ENCODE data around the gene HSPA1B. TPM values are rescaled to one million over a fixed set of nuclear protein-coding genes. Genes with fewer than 3 reads are reported as not detected.
"Not testable (repeated sequence)": the region's sequence is repeated elsewhere in the genome, so short reads cannot be mapped to it uniquely, and the experiment has no call there.

HSPA1B gene
- total RNA-seq, 1 experiment from 2014 or later, result 265 TPM

- Histone ChIP-seq H3K4me3 (ENCODE audit: low read length) (peak overlapping the region; percentile 97), H3K27ac (ENCODE audit: low read length) (peak overlapping the region; percentile 16), H3K4me1 (ENCODE audit: insufficient read depth, low read length) (peaks cover 18% of the 10 kb centered on the region), H3K9ac (ENCODE audit: low read length) (peak overlapping the region; percentile 98), H3F3A (ENCODE audit: low read length, unreplicated experiment) (peaks cover 40% of the 10 kb centered on the region), H3K9me2 (replicated peaks; ENCODE audit: low read length) (no peaks in the 10 kb centered on the region), H3K36me3 (ENCODE audit: low read depth, low read length) (peaks cover 45% of the 10 kb centered on the region), H2AFZ (ENCODE audit: low read length) (no peak overlapping the region), H3K9me3 (ENCODE audit: low read length) (no peaks in the 10 kb centered on the region), H3K27me3 (ENCODE audit: low read length) (no peaks in the 10 kb centered on the region), H3K79me2 (ENCODE audit: low read length) (peaks cover 62% of the 10 kb centered on the region), H3K4me2 (ENCODE audit: low read length) (peak overlapping the region; percentile 92), H4K20me1 (ENCODE audit: low read length) (peaks cover 43% of the 10 kb centered on the region)
- peak; percentile 38 for DNase-seq
- no TSS peak for BruUV-seq (replicated peaks)
- CTCF ChIA-PET, result interaction anchor here (0.6 to 0.7 kb wide), 3 partner anchors 26 to 64 kb away, joined by 3 read pairs; no protein-coding TSS in a partner anchor
- POLR2A ChIA-PET (ENCODE audit: unreplicated experiment), result interaction anchor here (0.6 kb wide), 2 partner anchors 17 to 855 kb away, joined by 3 to 4 read pairs; no protein-coding TSS in a partner anchor
- peak; percentile 34; the same call in 1 of the 2 replicates for TF ChIP-seq CTCF (conservative IDR thresholded peaks at IDR 0.05; ENCODE audit: low read depth, low read length)
- TF ChIP-seq EZH2 (IDR thresholded peaks at IDR 0.05; ENCODE audit: low read length, unreplicated experiment), result no peak
- no peak for ATAC-seq
- intact Hi-C loops (cut with micrococcal nuclease), result loop anchor here (10.0 kb wide), 1 partner anchor 152 kb away; the partner anchor contains the start of gene LY6G5C
Observed at GRCh38 chr6:31836474-31837368, 9.2 kb downstream of the HSPA1B start.

GRCh38 chr6:31837369-31838113 is 10.0 kb downstream of the HSPA1B start:
- peak overlapping the region; percentile 92 for H3K4me2 ChIP-seq (ENCODE audit: low read length)
- peaks cover 45% of the 10 kb centered on the region for H3K36me3 ChIP-seq (ENCODE audit: low read depth, low read length)
- H3F3A ChIP-seq (ENCODE audit: low read length, unreplicated experiment), result peaks cover 40% of the 10 kb centered on the region
- H3K27me3 ChIP-seq (ENCODE audit: low read length), result no peaks in the 10 kb centered on the region
- no peak for ATAC-seq
- H3K4me3 ChIP-seq (ENCODE audit: low read length), result peak overlapping the region; percentile 97
- DNase-seq, result no peak
- peaks cover 42% of the 10 kb centered on the region for H4K20me1 ChIP-seq (ENCODE audit: low read length)
- H3K27ac ChIP-seq (ENCODE audit: low read length), result no peak overlapping the region
- no peak for TF ChIP-seq EZH2 (IDR thresholded peaks at IDR 0.05; ENCODE audit: low read length, unreplicated experiment)
- no peak for TF ChIP-seq CTCF (conservative IDR thresholded peaks at IDR 0.05; ENCODE audit: low read depth, low read length)
- no peak for TF ChIP-seq EZH2phosphoT487 (IDR thresholded peaks at IDR 0.05; ENCODE audit: borderline replicate concordance, low read length)
- ChIA-PET POLR2A (ENCODE audit: unreplicated experiment) (interaction anchor here (0.6 to 1.2 kb wide), 2 partner anchors 10 to 855 kb away, joined by 3 to 4 read pairs; no protein-coding TSS in a partner anchor), CTCF (interaction anchor here (0.6 kb wide), 2 partner anchors 25 to 36 kb away, joined by 3 read pairs; no protein-coding TSS in a partner anchor)
- H3K9me2 ChIP-seq (replicated peaks; ENCODE audit: low read length), result no peaks in the 10 kb centered on the region
- no peaks in the 10 kb centered on the region for H3K9me3 ChIP-seq (ENCODE audit: low read length)
- intact Hi-C loops (cut with micrococcal nuclease), result loop anchor here (10.0 kb wide), 1 partner anchor 153 kb away; the partner anchor contains the start of gene LY6G5C
- H3K9ac ChIP-seq (ENCODE audit: low read length), result peak overlapping the region; percentile 98
- BruUV-seq (replicated peaks), result no TSS peak
- H2AFZ ChIP-seq (ENCODE audit: low read length), result no peak overlapping the region
- peaks cover 57% of the 10 kb centered on the region for H3K79me2 ChIP-seq (ENCODE audit: low read length)
- H3K4me1 ChIP-seq (ENCODE audit: insufficient read depth, low read length), result peaks cover 18% of the 10 kb centered on the region

GRCh38 chr6:31838114-31838553 is 10.6 kb downstream of the HSPA1B start:
- Histone ChIP-seq H3K4me1 (ENCODE audit: insufficient read depth, low read length) (peaks cover 18% of the 10 kb centered on the region), H3K4me3 (ENCODE audit: low read length) (peak overlapping the region; percentile 97), H3F3A (ENCODE audit: low read length, unreplicated experiment) (peaks cover 40% of the 10 kb centered on the region), H3K9ac (ENCODE audit: low read length) (peak overlapping the region; percentile 98; the same call in 1 of the 2 replicates), H4K20me1 (ENCODE audit: low read length) (peaks cover 42% of the 10 kb centered on the region), H3K36me3 (ENCODE audit: low read depth, low read length) (peaks cover 45% of the 10 kb centered on the region), H3K4me2 (ENCODE audit: low read length) (peak overlapping the region; percentile 92), H3K79me2 (ENCODE audit: low read length) (peaks cover 51% of the 10 kb centered on the region)
- ATAC-seq; BruUV-seq (replicated peaks); H3K27ac ChIP-seq (ENCODE audit: low read length); CTCF ChIA-PET; H3K9me3 ChIP-seq (ENCODE audit: low read length); H3K9me2 ChIP-seq (replicated peaks; ENCODE audit: low read length); DNase-seq; H2AFZ ChIP-seq (ENCODE audit: low read length); H3K27me3 ChIP-seq (ENCODE audit: low read length): not testable (repeated sequence)
- intact Hi-C loops (cut with micrococcal nuclease), result loop anchor here (10.0 kb wide), 1 partner anchor 153 kb away; the partner anchor contains the start of gene LY6G5C
- POLR2A ChIA-PET (ENCODE audit: unreplicated experiment), result interaction anchor here (1.2 kb wide), 1 partner anchor 11 kb away, joined by 4 read pairs; no protein-coding TSS in a partner anchor

Measured in PC-3 (cell line).